Progenitor cell of endocrine pancreas (in vitro differentiated cells): ENCODE results near the gene GPR55. TPM values are rescaled to one million over a fixed set of nuclear protein-coding genes. Genes with fewer than 3 reads are reported as not detected.

ENCODE experiments used
- DNase-seq: peaks from one replicate; pipeline ENCODE4 v3.0.0; 2021; ENCODE audit warnings: low spot score; ENCODE audit not compliant: unreplicated experiment
- H3K27ac Mint-ChIP-seq: 2 replicates; pipeline ENCODE4 v1.8.0; 2021; ENCODE audit warnings: mild to moderate bottlenecking, moderate library complexity, mixed read lengths
- H3K27me3 Mint-ChIP-seq: 2 replicates; pipeline ENCODE4 v1.8.0; 2021; ENCODE audit warnings: mixed read lengths
- H3K36me3 Mint-ChIP-seq: 2 replicates; pipeline ENCODE4 v1.8.0; 2022; ENCODE audit warnings: mixed read lengths; ENCODE audit not compliant: insufficient read depth
- H3K4me1 Mint-ChIP-seq: 2 replicates; pipeline ENCODE4 v1.8.0; 2021; ENCODE audit warnings: low read depth, mixed read lengths
- H3K4me3 Mint-ChIP-seq: 2 replicates; pipeline ENCODE4 v1.8.0; 2021; ENCODE audit warnings: low read depth, mild to moderate bottlenecking, moderate library complexity, mixed read lengths
- H3K9me3 Mint-ChIP-seq: 2 replicates; pipeline ENCODE4 v1.8.0; 2021; ENCODE audit warnings: low read depth, mixed read lengths
- total RNA-seq: library from RNA; stranded (reverse); gene quantifications from 2 replicates; pipeline ENCODE4 v1.2.1, GENCODE V29; 2021
- TF ChIP-seq, protein P1 (sequence below): fragments of 200-600 bp; sonication (generic); IDR thresholded peaks from one replicate; pipeline ENCODE4 v1.5.0; 2021; ENCODE audit warnings: antibody characterized with exemption, mild to moderate bottlenecking; ENCODE audit not compliant: unreplicated experiment

The GPR55 gene
- total RNA-seq, 1 donor from 2014 or later: not detected

DNA sequence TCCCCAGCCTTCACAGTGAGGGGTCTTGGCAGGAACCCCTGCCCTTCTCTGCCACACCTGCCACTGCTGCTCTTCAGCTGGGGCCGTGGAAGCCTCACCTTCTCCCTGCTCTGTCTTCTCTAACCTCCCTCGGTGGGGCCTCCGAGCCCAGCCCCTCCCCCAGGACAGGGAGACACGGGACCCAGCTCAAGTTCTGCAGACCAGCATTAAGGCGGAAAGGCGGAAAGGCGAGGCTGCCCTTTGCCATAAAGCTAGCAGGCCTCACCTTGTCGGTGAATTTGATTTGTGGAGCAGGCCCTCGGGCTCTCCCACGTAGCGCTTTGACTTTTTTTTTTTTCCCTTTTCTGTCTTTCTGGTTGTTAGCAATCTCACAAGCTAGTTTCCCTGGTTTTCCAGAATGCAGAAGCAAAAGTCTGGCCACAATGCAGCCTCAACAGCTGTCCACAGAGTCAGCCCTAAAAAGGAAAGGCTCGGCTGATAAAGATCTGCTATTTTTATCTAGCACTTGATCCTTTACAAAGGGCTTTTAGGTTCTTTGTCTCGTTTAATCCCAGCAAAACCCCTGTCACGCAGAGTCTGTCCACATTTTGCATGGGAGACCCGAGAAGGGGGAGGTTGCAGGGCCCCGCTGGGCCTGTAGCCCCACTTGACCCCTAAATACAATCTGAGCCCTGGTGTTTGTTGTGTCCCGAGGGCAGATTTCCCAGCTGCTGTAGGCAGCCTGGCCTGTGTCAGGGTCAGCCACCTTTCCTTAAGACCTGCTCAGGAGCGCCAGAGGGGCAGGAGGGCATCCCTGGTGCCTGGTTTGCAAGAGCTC, 54.3 kb downstream of the GPR55 start:
- peaks cover 5% of the 10 kb centered on the region for H3K36me3 Mint-ChIP-seq
- H3K4me3 Mint-ChIP-seq: peak overlapping the region; percentile 43
- peak overlapping the region; percentile 93 for H3K27ac Mint-ChIP-seq
- no peak for DNase-seq
- H3K4me1 Mint-ChIP-seq: peaks cover 40% of the 10 kb centered on the region
- no peaks in the 10 kb centered on the region for H3K27me3 Mint-ChIP-seq
- H3K9me3 Mint-ChIP-seq: no peaks in the 10 kb centered on the region
- TF ChIP-seq, protein P1, sequence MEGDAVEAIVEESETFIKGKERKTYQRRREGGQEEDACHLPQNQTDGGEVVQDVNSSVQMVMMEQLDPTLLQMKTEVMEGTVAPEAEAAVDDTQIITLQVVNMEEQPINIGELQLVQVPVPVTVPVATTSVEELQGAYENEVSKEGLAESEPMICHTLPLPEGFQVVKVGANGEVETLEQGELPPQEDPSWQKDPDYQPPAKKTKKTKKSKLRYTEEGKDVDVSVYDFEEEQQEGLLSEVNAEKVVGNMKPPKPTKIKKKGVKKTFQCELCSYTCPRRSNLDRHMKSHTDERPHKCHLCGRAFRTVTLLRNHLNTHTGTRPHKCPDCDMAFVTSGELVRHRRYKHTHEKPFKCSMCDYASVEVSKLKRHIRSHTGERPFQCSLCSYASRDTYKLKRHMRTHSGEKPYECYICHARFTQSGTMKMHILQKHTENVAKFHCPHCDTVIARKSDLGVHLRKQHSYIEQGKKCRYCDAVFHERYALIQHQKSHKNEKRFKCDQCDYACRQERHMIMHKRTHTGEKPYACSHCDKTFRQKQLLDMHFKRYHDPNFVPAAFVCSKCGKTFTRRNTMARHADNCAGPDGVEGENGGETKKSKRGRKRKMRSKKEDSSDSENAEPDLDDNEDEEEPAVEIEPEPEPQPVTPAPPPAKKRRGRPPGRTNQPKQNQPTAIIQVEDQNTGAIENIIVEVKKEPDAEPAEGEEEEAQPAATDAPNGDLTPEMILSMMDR: no peak

DNA sequence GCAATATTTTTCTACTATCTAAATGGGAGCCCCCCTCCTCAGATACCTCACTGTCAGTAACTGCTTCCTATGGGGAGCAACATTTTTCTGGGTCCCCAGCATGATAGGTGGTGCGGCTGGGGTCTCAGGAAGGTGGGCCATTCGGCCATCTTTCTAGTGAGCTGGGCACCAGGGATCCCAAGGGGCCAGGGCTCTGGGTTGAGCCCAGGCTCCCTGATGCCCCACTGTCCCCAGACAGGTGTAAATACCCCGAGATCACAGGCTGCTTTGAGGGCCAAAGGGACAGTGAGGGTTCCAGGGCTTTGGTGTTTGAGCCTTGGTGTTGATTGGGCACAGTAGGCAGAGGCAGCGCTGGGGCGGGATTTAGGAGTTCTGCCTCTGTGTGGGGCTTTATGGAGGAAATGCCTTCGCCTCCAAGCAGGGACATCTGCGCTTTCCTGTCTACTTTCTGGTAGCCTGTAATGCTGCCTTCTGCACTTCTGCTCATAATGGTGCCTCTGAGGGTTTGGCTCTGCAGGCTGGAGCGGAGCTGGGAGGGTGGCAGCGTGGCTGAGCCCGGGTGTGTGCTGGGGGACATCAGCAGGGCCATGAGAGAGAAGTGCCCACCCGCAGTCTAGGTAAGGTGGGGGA, 55.0 kb downstream of the GPR55 start:
- Mint-ChIP-seq H3K9me3 (no peaks in the 10 kb centered on the region), H3K4me1 (peaks cover 40% of the 10 kb centered on the region), H3K27me3 (no peaks in the 10 kb centered on the region), H3K36me3 (peaks cover 2% of the 10 kb centered on the region), H3K27ac (peak overlapping the region; percentile 87), H3K4me3 (peak overlapping the region; percentile 43)
- TF ChIP-seq, protein P1: no peak
- no peak for DNase-seq

DNA sequence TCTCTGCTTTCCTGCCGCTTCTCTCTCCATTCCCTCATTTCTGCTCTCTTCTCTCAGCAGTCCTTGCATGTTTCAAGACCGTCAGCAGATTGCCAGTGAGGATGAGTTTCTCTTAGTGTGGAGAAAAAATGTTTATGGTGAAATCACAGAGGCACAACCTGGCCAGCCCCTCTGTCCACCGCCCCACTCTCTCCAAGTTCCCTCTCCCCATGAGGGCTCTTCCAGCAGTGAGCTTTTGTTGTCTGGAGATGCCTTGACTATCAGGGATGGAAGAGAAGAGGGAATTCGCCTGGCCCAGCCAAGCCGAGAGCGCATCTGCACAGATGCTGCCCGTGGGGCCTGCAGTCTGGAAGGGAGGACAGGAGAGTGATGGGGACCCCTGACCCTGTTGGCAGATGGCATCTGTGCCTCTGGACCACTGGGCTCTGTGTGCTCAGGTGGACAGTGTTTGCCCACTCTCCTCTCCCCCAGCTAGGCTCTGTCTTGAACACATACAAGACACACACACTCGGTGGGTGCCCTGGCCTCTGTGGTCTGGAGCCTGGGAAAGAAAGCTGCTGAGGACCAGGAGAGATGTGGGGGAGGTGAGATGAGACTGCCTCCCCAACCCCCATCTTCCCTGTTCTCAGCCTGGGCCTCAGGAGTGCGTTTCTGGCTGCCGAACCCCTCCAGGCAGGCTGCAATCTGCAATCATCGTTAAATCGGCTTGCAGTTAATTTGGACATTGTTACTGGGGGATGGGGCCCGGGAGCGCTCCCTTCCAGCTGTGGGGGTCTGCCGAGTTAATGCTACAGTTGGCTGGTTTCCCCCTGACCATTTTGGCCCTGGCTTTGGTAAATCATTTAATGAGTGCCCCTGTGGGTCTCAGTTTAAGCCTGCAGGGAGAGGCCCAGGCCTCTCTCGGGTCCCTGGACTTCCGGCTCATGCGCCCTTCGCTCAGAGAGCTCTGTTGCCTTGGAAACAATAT, 55.8 kb downstream of the GPR55 start:
- Mint-ChIP-seq H3K36me3 (no peaks in the 10 kb centered on the region), H3K27ac (peak overlapping the region; percentile 88), H3K9me3 (no peaks in the 10 kb centered on the region), H3K4me3 (peak overlapping the region; percentile 57), H3K27me3 (no peaks in the 10 kb centered on the region), H3K4me1 (peaks cover 40% of the 10 kb centered on the region)
- no peak for DNase-seq
- TF ChIP-seq, protein P1: no peak

DNA sequence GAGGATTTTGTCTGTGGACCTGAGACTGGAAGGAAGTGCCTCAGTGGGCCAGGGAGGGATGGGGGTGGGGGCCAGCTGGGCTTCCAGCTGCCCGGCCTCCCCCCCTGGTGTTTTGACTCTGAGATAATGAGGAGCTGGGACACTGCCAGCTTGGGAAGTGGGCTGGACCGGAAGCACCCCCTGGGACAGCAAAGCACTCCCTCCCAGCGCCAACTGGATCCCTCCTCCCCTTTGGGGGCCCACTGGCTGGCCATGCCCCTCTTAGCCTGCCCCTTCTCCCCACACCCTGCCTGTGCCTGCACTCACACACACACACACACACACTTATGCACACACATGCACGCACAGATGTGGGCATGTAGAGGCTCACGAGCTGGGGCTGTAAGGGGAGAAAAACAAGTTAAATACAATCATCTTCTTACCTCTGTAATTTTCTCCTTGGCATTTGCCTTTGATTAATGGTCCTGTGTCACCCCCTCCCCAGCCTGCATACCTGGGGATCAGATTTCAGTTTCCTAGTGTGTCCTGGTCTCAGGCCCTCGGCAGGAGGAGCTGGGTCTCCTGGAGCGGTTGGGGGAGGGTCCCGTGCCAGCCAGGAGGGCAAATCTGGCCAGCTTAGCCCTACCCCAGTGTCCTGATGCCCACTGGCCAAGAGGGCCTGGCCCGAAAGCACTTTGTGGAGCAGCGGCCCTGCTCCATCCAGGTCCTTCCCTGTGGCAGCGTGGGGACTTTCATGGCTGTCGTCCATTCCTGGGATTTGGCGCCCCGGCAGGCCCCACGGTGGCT, 56.7 kb downstream of the GPR55 start:
- TF ChIP-seq, protein P1: no peak
- Mint-ChIP-seq H3K9me3 (no peaks in the 10 kb centered on the region), H3K27me3 (peaks cover 4% of the 10 kb centered on the region), H3K4me1 (peaks cover 41% of the 10 kb centered on the region), H3K27ac (peak overlapping the region; percentile 88), H3K36me3 (no peaks in the 10 kb centered on the region), H3K4me3 (peak overlapping the region; percentile 57)
- DNase-seq: no peak
